GM15510 (cell line): Measurements from ENCODE around the gene ATP8B4.

Experiments used
- POLR2A ChIP-seq: IDR thresholded peaks from 3 replicates; pipeline ENCODE4 v1.6.1; 2011; ENCODE audit warnings: borderline replicate concordance; ENCODE audit not compliant: insufficient read length; ENCODE audit errors: extremely low read depth

Gene ATP8B4

GRCh38 chr15:50024281-50024680, 94.8 kb downstream of the ATP8B4 start:
- TF ChIP-seq POLR2A, result no peak

GRCh38 chr15:50018491-50018890, 100.5 kb downstream of the ATP8B4 start:
- TF ChIP-seq POLR2A, result no peak

GRCh38 chr15:50017522-50017921, 101.5 kb downstream of the ATP8B4 start:
- TF ChIP-seq POLR2A, result no peak

DNA sequence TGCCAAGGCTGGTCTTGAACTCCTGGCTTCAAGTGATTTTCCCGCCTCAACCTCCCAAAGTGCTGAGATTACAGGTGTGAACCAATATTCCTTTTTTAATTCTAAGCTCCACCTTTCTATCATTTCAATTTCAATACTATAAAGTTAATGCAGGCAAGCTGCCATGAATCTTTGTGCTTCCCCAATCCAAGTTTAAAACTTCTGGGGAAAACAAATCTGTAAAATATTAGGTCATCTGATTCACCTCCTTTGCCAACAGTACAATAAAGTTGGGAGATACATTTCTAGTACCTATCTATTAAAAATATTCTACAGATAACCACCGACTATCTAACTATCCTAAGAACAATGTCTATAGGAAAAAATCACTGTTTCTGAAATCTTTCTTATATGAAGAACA, 102.1 kb downstream of the ATP8B4 start:
- no peak for TF ChIP-seq POLR2A

DNA sequence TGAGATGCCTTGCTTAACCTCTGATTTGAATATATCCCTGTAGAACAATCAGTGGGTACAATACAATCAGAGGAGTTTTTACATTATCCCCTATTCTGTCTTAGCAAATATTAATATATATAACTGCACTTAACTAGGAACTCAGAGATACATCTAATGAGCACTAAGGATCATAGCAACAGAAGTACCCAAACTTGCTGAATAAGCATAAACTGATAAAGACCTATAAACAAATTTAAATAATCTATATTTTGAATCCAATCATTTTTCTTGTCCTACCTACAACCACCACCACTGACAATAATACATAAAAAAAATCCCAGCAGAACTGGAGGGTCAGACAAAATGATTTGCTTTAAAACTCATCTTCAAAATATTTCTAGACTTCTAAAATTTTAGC, 106.2 kb downstream of the ATP8B4 start:
- TF ChIP-seq POLR2A, result no peak

DNA sequence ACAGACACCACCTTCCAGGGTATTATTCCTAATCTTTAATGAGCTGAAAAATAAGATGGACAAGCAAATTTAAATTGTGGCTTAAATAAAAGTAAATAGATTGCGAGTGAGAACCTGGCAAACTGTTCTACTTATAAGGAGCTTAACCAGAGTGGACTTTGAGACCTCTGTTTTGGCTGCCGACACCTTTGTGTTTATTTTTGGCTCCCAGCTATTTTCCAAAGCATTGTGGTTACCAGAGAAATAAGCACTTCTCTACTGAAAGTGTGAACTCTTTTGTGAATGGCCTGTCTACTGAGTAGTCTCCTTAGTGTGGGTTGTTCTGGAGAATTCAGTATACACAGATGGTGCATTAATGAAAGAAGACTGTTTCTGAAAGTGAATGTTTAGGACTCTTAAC, 109.4 kb downstream of the ATP8B4 start:
- TF ChIP-seq POLR2A, result no peak

DNA sequence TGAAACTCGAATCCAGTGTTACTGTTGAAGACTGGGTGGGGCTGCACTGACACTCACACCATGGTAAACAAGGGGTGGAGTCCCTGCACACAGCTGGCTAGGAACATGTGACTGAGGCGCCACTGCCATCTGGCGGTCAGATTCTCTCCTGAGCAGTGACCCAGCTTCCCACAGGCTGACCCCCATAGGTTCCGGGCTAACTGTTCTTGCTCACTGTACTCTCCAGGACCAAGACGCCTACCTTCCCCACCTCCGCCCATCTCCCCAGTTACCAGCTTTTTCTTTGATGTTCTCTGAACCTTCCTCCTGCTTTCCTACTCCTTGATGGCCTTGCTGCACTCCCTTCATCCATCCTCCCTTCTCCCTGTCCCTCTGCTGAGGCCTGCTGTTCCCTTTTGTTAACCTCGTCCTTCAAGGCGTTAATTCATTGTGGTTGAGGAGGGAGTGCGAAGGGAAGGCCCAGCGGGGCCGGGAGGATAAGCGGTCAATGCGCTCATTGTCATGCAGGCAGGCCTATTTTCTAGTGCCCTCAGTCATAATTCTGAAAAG, 115.2 kb downstream of the ATP8B4 start:
- TF ChIP-seq POLR2A, result no peak

DNA sequence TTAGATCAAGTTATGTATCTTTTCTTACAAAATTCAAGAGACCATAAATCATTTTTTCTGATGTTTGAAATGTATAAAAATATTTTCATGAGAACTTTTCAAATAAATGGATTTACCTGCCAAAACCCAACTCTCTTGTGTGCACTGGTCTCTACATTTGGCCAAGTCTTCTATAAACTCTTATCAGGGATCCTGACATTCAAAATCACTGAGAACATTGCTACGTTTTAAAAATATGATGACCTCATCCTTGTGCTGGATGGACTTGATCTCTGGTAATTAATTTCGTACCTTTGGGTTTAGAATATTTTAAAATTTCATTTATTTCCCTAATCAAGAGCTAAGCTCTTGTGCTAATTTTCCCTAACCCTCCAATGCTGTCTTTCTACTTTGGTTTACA, 127.4 kb downstream of the ATP8B4 start:
- no peak for TF ChIP-seq POLR2A

GRCh38 chr15:49990835-49991545, 128.0 kb downstream of the ATP8B4 start:
- no peak for TF ChIP-seq POLR2A

DNA sequence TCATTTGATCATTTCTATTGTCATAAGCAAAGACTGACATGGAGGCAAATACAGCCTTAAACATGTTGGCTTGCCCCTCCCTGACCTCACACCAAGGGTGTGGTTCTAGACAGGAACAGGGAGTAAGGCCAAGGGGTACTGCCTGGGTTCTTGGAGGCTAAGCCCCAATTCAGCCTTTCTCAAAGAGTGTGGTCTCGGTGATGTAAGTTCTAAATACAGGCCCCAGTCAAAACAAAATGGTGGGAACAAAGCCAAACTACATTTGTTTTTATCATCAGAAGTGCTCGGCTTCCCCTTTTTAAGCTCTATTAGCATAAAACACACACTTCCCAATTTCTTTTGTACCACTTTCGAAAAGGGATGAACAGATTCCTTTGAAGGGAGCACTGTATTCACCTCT, 129.5 kb downstream of the ATP8B4 start:
- TF ChIP-seq POLR2A, result no peak

GRCh38 chr15:49988766-49989165, 130.3 kb downstream of the ATP8B4 start:
- no peak for TF ChIP-seq POLR2A

- no peak for TF ChIP-seq POLR2A
Measured at GRCh38 chr15:49987896-49988295, 131.1 kb downstream of the ATP8B4 start.

- no peak for TF ChIP-seq POLR2A
Measured at GRCh38 chr15:49987198-49987785, 131.7 kb downstream of the ATP8B4 start.

- no peak for TF ChIP-seq POLR2A
Measured at GRCh38 chr15:49986326-49986725, 132.7 kb downstream of the ATP8B4 start.

GRCh38 chr15:49985463-49985862, 133.6 kb downstream of the ATP8B4 start:
- TF ChIP-seq POLR2A, result no peak

- no peak for TF ChIP-seq POLR2A
Measured at GRCh38 chr15:49984436-49984835, 134.6 kb downstream of the ATP8B4 start.
